RPMI8226 (cell line): ENCODE data around the gene PSMC4.
"Not testable (repeated sequence)": the region's sequence is repeated elsewhere in the genome, so short reads cannot be mapped to it uniquely, and the experiment has no call there.

Source experiments
- DNase-seq: peaks from one replicate; pipeline ENCODE4 v3.0.0-alpha.2; 2015

PSMC4 gene

DNA sequence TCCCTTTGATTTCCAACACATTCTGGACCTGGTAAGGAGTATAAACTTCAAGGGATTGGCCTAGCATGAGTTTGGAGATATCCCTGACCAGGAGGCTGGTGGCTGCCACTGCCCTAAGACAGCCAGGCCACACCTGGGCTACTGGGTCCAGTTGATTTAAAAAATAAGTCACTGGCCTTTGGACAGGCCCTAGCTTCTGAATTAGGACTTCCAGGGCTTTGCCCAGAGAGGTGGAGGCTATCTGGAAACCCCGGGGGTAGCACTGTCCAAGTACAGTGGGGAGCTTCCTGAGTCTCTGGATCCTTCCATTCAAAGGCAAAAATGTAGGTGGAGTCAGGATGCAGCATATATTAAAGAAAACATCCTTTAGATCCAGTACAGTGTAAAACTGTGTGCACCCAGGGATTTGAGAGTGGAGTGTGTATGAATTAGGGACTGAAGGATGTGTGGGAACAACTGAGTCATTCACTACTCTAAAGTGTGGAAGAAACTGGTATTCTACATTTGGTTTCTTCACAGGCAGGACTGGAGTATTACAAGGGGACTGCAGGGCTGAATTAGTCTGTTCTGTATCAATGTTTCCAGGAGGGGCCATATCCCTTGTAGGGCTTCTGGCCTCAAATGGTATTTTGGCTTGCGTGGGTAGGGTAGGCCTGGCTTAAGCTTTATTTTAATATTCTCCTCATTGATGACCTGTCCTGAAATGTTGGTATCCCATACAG, 21.8 kb upstream of the PSMC4 start:
- DNase-seq, result no peak

GRCh38 chr19:39951065-39951650, 19.8 kb upstream of the PSMC4 start:
- no peak for DNase-seq

DNA sequence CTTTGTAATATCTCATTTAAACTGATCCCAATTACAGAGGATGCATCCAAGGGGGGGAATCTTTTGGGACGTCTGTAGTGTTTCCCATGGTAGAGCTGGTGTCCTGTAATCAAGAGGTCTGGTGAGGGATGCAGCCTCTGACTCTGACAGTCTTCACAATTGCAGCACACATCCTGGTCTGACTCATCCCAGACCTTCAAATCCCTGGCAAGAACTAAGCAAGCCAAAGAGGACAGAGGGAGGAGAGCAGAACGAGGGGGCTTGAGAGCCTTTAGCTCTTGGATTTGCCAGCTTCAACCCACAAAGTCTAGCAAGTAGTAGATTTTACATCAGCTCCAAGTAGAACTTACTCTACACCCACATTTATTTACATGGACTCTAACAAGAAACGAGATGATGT, 19.3 kb upstream of the PSMC4 start:
- no peak for DNase-seq

DNA sequence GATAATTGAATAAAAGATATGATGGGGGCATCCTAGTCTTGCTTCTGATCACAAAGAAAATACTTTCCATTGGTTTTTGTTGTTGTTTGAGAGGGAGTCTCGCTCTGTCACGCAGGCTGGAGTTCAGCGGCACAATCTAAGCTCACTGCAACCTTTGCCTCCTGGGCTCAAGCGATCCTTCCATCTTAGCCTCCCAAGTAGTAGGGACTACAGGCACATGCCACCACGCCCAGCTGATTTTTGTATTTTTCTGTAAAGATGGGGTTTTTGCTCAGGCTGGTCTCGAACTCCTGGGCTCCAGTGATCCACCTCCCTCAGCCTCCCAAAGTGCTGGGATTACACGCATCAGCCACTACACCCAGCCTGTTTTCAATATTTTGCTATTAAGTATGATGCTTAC, 17.1 kb upstream of the PSMC4 start:
- DNase-seq, result no peak

DNA sequence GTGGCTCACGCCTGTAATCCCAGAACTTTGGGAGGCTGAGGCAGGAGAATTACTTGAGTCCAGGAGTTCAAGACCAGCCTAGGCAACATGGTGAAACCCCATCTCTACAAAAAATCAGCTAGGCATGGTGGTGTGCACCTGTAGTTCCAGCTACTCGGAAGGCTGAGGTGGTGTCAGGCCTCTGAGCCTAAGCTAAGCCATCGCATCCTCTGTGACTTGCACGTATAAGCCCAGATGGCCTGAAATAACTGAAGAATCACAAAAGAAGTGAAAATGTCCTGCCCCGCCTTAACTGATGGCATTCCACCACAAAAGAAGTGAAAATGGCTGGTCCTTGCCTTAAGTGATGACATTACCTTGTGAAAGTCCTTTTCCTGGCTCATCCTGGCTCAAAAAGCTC, 13.1 kb upstream of the PSMC4 start:
- DNase-seq, result not testable (repeated sequence)

- DNase-seq, result not testable (repeated sequence)
Measured at GRCh38 chr19:39958942-39959341, 12.0 kb upstream of the PSMC4 start.

- DNase-seq, result not testable (repeated sequence)
Measured at GRCh38 chr19:39959407-39959806, 11.6 kb upstream of the PSMC4 start.

GRCh38 chr19:39963898-39964297, 7.1 kb upstream of the PSMC4 start:
- DNase-seq, result no peak

GRCh38 chr19:39966617-39967016, 4.3 kb upstream of the PSMC4 start:
- DNase-seq, result no peak

DNA sequence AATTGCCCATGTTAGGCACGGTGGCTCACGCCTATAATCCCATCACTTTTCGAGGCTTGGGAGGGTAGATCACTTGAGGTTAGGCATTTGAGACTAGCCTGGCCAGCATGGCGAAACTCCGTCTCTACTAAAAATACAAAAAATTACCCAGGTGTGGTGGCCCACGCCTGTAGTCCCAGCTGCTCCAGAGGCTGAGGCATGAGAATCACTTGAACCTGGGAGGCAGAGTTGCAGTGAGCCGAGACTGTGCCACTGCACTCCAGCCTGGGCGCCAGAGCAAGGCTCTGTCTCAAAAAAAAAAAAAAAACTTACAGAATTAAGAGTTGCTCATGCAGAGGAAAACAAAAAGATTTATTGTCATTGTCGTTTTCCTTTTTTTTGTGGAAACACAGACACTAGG, 3.4 kb upstream of the PSMC4 start:
- DNase-seq, result no peak

GRCh38 chr19:39968789-39969188, 2.2 kb upstream of the PSMC4 start:
- DNase-seq, result no peak

DNA sequence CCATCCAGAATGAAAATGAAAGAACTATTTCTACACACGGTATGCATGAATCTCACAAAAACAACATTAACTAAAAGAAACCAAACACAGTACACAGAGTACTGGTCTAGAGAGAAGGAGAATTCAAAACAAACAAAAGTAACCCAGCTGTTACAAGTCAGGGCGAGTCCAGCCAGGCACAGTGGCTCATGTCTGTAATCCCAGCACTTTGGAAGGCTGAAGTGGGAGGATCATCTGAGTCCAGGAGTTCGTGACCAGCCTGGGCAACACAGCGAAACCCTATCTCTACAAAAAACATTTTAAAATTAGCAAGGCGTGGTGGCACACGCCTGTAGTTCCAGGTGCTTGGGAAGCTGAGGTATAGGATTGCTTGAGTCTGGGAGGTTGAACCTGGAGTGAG, 1.7 kb upstream of the PSMC4 start:
- no peak for DNase-seq

DNA sequence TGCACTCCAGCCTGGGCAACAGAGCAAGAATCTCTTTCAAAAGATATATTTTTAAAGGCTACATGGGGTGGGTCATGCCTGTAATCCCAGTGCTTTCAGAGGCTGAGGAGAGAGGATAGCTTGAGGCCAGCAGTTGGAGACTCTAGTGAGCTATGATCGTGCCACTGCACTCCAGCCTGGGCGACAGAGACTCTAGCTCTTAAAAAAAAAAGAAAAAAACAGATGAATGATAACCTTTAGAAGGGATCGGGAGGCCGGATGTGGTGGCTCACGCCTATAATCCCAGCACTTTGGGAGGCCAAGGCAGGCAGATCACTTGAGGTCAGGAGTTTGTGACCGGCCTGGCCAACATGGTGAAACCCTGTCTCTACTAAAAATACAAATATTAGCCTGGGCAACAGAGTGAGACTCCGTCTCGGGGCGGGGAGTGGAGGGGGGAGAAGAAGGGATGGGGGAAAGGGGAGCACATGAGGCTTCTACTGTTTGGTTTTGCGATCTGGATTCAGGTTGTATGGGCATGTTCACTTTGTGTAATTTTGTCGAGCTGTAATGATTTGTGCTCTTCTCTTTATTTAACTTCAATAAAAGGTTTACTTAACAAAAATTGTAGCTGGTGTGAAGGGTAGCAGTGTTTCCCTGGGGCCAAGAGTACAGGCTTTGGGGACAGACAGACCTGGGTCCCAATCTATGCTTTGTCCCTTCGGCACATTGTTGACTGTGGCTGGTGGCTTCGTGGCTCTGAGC, 1.1 kb upstream of the PSMC4 start:
- no peak for DNase-seq

DNA sequence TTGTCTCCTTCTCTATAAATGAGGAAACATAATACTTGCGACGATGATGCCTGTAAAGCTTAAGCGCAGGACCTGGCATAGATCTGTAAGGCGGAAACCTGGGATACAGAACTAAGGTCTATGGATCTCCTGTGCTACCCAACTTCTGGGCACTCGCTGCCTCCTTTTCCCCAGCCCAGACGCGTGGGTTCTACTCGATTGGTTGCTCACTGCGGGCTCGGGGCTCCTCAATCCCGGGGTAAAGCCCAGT, 615 bp upstream of the PSMC4 start:
- no peak for DNase-seq

DNA sequence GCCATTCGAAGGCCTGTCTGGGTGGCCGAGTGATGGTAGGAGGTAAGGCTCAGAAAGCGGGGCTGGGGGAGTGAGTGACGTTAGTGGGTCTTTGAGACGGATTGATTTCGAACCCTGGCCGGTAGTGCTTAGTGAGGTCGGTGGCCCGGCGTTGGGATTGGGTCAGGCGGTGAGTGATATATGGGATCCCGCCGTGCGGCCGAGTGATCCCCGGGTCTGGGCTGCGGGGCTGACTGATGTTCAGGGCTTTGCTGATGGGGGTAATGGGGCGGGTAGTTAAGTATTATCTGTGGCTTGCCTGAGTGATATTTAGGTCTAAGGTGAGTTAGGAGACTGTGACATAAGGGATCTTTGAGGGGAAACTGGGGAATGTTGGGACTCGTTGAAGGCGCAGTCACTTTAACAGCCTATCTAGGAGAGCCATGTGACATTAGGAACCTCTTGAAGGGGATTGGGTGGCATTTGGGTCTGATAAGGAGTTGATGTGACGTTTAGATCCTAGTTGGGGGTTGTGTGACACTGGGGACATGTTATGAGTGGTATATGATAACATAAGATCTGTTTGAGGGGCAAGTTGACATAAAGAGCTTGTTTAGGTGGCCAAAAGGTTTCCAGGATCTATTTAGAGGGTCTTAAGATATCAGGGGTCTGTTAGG, 543 bp downstream of the PSMC4 start:
- peak; percentile 4 for DNase-seq

- no peak for DNase-seq
Measured at GRCh38 chr19:39974377-39975155, 3.6 kb downstream of the PSMC4 start.

DNA sequence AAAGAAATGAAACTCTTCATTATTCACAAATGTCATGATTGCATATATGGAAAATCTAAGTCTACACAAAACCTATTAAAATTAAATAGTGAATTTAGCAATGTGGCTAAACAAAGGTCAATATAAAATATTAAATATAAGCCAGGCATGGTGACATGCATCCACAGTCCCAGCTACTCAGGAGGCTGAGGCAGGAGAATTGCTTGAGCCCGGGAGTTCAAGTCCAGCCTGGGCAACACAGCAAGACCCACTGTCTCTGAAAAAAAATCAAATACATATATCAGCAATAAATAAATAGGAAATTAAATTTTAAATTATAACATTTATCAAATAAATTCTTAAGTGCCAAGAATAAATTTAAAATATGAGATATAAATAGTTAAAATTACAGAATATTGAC, 11.9 kb downstream of the PSMC4 start:
- no peak for DNase-seq

- no peak for DNase-seq
Measured at GRCh38 chr19:39983695-39984300, 12.8 kb downstream of the PSMC4 start.

DNA sequence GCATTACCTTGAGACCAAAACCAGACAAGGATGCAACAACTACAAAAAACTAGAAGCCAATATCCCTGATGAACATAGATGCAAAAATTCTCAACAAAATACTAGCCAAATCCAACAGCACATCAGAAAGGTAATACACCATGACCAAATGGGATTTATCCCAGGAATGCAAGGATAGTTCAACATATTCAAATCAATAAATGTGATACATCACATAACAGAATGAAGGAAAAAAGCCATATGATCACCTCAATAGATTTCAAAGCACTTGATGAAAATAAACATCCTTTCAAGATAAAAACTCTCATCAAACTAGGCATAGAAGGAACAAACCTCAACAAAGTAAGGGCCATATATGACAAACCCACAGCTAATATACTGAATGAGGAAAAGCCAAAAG, 15.7 kb downstream of the PSMC4 start:
- DNase-seq, result no peak

DNA sequence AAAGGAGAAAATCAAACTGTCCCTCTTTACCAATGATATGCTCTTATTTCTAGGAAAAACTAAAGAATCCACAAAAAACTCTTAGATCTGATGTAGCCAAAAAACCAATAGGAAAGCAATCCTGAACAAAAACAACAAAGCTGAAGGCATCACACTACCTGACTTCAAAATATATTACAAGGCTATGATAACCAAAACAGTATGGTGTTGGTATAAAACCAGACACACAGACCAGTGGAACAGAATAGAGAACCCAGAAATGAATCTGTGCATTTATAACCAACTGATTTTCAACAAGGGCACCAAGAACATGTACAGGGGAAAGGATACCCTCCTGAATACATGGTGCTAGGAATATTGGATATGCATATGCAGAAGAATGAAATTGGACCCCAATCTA, 16.2 kb downstream of the PSMC4 start:
- DNase-seq, result no peak

GRCh38 chr19:39987596-39987995, 16.6 kb downstream of the PSMC4 start:
- no peak for DNase-seq

- DNase-seq, result no peak
Measured at GRCh38 chr19:39993605-39994004, 22.6 kb downstream of the PSMC4 start.

DNA sequence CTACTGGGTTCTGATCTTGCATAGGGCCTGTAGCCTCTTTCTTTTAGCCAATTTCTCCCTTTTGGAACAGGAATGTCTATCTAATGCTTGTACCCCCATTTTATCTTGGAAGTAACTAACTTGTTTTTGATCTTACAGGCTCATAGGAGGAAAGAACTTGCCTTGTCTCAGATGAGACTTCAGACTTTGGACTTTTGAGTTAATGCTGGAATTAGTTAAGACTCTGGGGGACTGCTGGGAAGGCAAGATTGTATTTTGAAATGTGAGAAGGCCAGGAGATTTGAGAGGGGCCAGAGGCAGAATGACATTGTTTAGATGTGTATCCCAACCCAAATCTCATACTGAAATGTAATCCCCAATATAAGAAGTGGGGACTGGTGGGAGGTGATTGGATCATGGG, 23.4 kb downstream of the PSMC4 start:
- DNase-seq, result no peak
